ENCODE data around the gene TRERF1. TPM values are rescaled to one million over a fixed set of nuclear protein-coding genes. Genes with fewer than 3 reads are reported as not detected.

TRERF1 gene
- polyA plus RNA-seq, 1 of the 3 experiments (the other 2 are of a cell fraction), result 3.6 TPM

- TF ChIP-seq REST (IDR thresholded peaks at IDR 0.05; ENCODE audit: low read depth, low read length) (no peak), CHD2 (IDR thresholded peaks at IDR 0.05; ENCODE audit: low read length, partially characterized antibody) (peak; percentile 87), MAX (IDR thresholded peaks at IDR 0.05; ENCODE audit: low read depth) (peak; percentile 55), PBX3 (IDR thresholded peaks at IDR 0.05) (no peak), FOXJ3 (CRISPR knock-in tag; IDR thresholded peaks at IDR 0.05) (no peak), NRF1 (IDR thresholded peaks at IDR 0.05; ENCODE audit: low read depth, low read length) (no peak), GABPA (IDR thresholded peaks at IDR 0.05; ENCODE audit: low read depth) (0 out of 2 replicates have a peak, but pooled peaks have one; percentile 11)
These were observed 675 bp upstream of the TRERF1 start (continued) for GRCh38 chr6:42452171-42453030.

- 23% methylated on average over 16 of the region's 22 CpGs for WGBS (ENCODE audit: low lambda C conversion rate)
- Histone ChIP-seq H3K9me3 (no peaks in the 10 kb centered on the region), H3K79me2 (ENCODE audit: insufficient read depth) (peaks cover 60% of the 10 kb centered on the region), H4K20me1 (ENCODE audit: insufficient read depth) (peaks cover 12% of the 10 kb centered on the region; the same call in 1 of the 2 replicates), H3F3A (replicated peaks; ENCODE audit: insufficient read depth) (peaks cover 17% of the 10 kb centered on the region), H3K36me3 (replicated peaks in 1 of 2; ENCODE audit: control insufficient read depth in 1 of 2, insufficient read depth in 2 of 2, low read length in 1 of 2) (no peaks in the 10 kb centered on the region), H3K9ac (peak overlapping the region; percentile 96), H3K4me1 (ENCODE audit: control insufficient read depth in 1 of 2, insufficient read depth in 2 of 2, low read depth in 1 of 2, low read length in 1 of 2) (peaks cover 8 to 17% of the 10 kb centered on the region in 2 experiments; a peak in 3 of 4 replicates), H3K9me2 (no peaks in the 10 kb centered on the region), H3K27ac (ENCODE audit: low read depth in 2 of 2, low read length in 1 of 2) (peak overlapping the region; percentile 90 to 96; a peak in 3 of 4 replicates), H3K4me3 (ENCODE audit: low read depth in 2 of 2, low read length in 1 of 2) (peak overlapping the region; percentile 95 to 100), H3K27me3 (ENCODE audit: insufficient read depth) (no peaks in the 10 kb centered on the region), H2AFZ (ENCODE audit: low read depth) (peak overlapping the region; percentile 98), H3K4me2 (peak overlapping the region; percentile 99)
- ChIA-PET POLR2A (interaction anchor here (0.6 to 2.6 kb wide), 2 partner anchors 101 to 270 kb away, joined by 3 to 11 read pairs; no protein-coding TSS in a partner anchor), CTCF (interaction anchor here (1.0 to 4.3 kb wide), 3 partner anchors 10 to 97 kb away, joined by 3 to 31 read pairs (median 3); no protein-coding TSS in a partner anchor)
- no peak for DNase-seq
- TF ChIP-seq SIN3A (IDR thresholded peaks at IDR 0.05; ENCODE audit: borderline replicate concordance, low read depth, low read length) (0 out of 2 replicates have a peak, but pooled peaks have one; percentile 14), RCOR1 (IDR thresholded peaks at IDR 0.05; ENCODE audit: low read length) (no peak), PBX3 (IDR thresholded peaks at IDR 0.05) (peak; percentile 38; the same call in 1 of the 2 replicates)
These were observed 1.0 kb downstream of the TRERF1 start for GRCh38 chr6:42450477-42451332.

All from SK-N-SH (cell line).